Measurements from ENCODE around the gene KRTAP10-8. TPM values are rescaled to one million over a fixed set of nuclear protein-coding genes. Genes with fewer than 3 reads are reported as not detected.

KRTAP10-8 gene
- total RNA-seq, 1 experiment from 2014 or later = not detected

DNA sequence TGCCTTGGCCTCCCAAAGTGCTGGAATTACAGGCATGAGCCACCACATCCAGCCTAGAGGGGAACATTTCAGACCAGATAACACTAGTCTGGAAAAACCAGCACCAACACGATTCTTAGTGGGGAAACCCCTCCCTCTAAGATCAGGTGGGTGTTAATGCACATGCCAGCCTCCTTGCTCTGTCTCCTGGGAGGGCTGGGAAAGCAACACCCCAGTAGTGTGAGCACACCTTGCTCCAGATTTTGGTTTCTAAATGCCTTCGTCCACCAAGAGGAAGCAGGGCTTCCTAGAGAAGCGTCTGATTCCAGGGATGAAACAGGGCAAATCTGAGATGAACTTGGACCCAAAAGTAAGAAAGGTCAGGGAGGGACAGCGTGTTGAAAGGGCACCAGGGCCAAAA, 40.6 kb upstream of the KRTAP10-8 start:
- BruUV-seq (replicated peaks) = no TSS peak
- Histone ChIP-seq H3K27me3 (ENCODE audit: control insufficient read depth, insufficient read depth, low read length) (no peaks in the 10 kb centered on the region), H3K4me3 (ENCODE audit: low read depth in 2 of 2, low read length in 2 of 2) (no peak overlapping the region), H3K27ac (ENCODE audit: low read length) (no peak overlapping the region), H3K9me3 (ENCODE audit: control insufficient read depth, insufficient read depth, low read depth, low read length) (no peaks in the 10 kb centered on the region), H3K4me1 (ENCODE audit: control insufficient read depth, insufficient read depth, low read length) (peaks cover 5% of the 10 kb centered on the region; the same call in 1 of the 2 replicates), H3K36me3 (ENCODE audit: control insufficient read depth, insufficient read depth, low read length) (no peaks in the 10 kb centered on the region)
- ChIA-PET POLR2A (no interaction called here), CTCF (no interaction called here)
- DNase-seq (ENCODE audit: low read depth, low spot score) (no peak), ATAC-seq (no peak)
- intact Hi-C loops (cut with micrococcal nuclease; ENCODE audit: unreplicated experiment) = no loop called here
- TF ChIP-seq REST (IDR thresholded peaks at IDR 0.05; ENCODE audit: insufficient read depth in 1 of 2, low read depth in 2 of 2, low read length in 1 of 2) = no peak
- no peak for TF ChIP-seq TCF7L2 (IDR thresholded peaks at IDR 0.05; ENCODE audit: low read depth, low read length)
- no peak for TF ChIP-seq CTCF (IDR thresholded peaks at IDR 0.05)
- no peak for TF ChIP-seq POLR2AphosphoS5 (IDR thresholded peaks at IDR 0.05; ENCODE audit: low read depth, low read length)
- TF ChIP-seq SIN3A (IDR thresholded peaks at IDR 0.05; ENCODE audit: borderline replicate concordance, insufficient read depth, low read depth, low read length) = no peak
- in situ Hi-C loops (cut with HindIII; ENCODE audit: low pct_unique_long_range_greater_than_20kb, low sequenced_read_pairs) = no loop called here

GRCh38 chr21:44571844-44572782, 39.8 kb upstream of the KRTAP10-8 start:
- ATAC-seq (no peak), DNase-seq (ENCODE audit: low read depth, low spot score) (no peak)
- TF ChIP-seq POLR2AphosphoS5 (IDR thresholded peaks at IDR 0.05; ENCODE audit: low read depth, low read length) (no peak), REST (IDR thresholded peaks at IDR 0.05; ENCODE audit: insufficient read depth in 1 of 2, low read depth in 2 of 2, low read length in 1 of 2) (no peak), TCF7L2 (IDR thresholded peaks at IDR 0.05; ENCODE audit: low read depth, low read length) (no peak)
- Histone ChIP-seq H3K36me3 (ENCODE audit: control insufficient read depth, insufficient read depth, low read length) (no peaks in the 10 kb centered on the region), H3K9me3 (ENCODE audit: control insufficient read depth, insufficient read depth, low read depth, low read length) (no peaks in the 10 kb centered on the region), H3K4me1 (ENCODE audit: control insufficient read depth, insufficient read depth, low read length) (peaks cover 5% of the 10 kb centered on the region; the same call in 1 of the 2 replicates), H3K27me3 (ENCODE audit: control insufficient read depth, insufficient read depth, low read length) (no peaks in the 10 kb centered on the region), H3K27ac (ENCODE audit: low read length) (no peak overlapping the region), H3K4me3 (ENCODE audit: low read depth in 2 of 2, low read length in 2 of 2) (no peak overlapping the region)
- POLR2A ChIA-PET = no interaction called here
- in situ Hi-C loops (cut with HindIII; ENCODE audit: low pct_unique_long_range_greater_than_20kb, low sequenced_read_pairs) = no loop called here
- CTCF ChIA-PET = no interaction called here
- intact Hi-C loops (cut with micrococcal nuclease; ENCODE audit: unreplicated experiment) = no loop called here
- no TSS peak for BruUV-seq (replicated peaks)
